Measurements from ENCODE around the gene TMEM270.

The TMEM270 gene

GRCh38 chr7:73891178-73891885 is 30.4 kb downstream of the TMEM270 start:
- WGBS, 2 experiments (ENCODE audit: insufficient coverage in 2 of 2) = 85 to 87% methylated on average over 16 of the region's 16 CpGs
- H3K4me3 ChIP-seq (ENCODE audit: extremely low read depth, insufficient read depth, low read length, poor library complexity, severe bottlenecking) = no peak overlapping the region
- H3K27ac ChIP-seq (ENCODE audit: low read depth, low read length, severe bottlenecking) = no peak overlapping the region
- peaks cover 9% of the 10 kb centered on the region for H3K9me3 ChIP-seq (ENCODE audit: control insufficient read depth, low read length)
- peaks cover 22% of the 10 kb centered on the region for H3K4me1 ChIP-seq (ENCODE audit: control insufficient read depth, insufficient read depth, low read length, poor library complexity, severe bottlenecking)
- H3K36me3 ChIP-seq (ENCODE audit: control insufficient read depth, insufficient read depth, low read length) = no peaks in the 10 kb centered on the region

- 88 to 96% methylated on average over 9 of the region's 11 CpGs for WGBS, 2 experiments (ENCODE audit: insufficient coverage in 2 of 2)
- H3K27ac ChIP-seq (ENCODE audit: low read depth, low read length, severe bottlenecking) = no peak overlapping the region
- H3K36me3 ChIP-seq (ENCODE audit: control insufficient read depth, insufficient read depth, low read length) = no peaks in the 10 kb centered on the region
- peaks cover 13% of the 10 kb centered on the region for H3K4me1 ChIP-seq (ENCODE audit: control insufficient read depth, insufficient read depth, low read length, poor library complexity, severe bottlenecking)
- no peak overlapping the region for H3K4me3 ChIP-seq (ENCODE audit: extremely low read depth, insufficient read depth, low read length, poor library complexity, severe bottlenecking)
- peaks cover 15% of the 10 kb centered on the region for H3K9me3 ChIP-seq (ENCODE audit: control insufficient read depth, low read length)
Measured at GRCh38 chr7:73892003-73892999, 31.3 kb downstream of the TMEM270 start.

GRCh38 chr7:73893342-73894101 is 32.6 kb downstream of the TMEM270 start:
- H3K36me3 ChIP-seq (ENCODE audit: control insufficient read depth, insufficient read depth, low read length) = no peaks in the 10 kb centered on the region
- no peak overlapping the region for H3K27ac ChIP-seq (ENCODE audit: low read depth, low read length, severe bottlenecking)
- H3K9me3 ChIP-seq (ENCODE audit: control insufficient read depth, low read length) = peaks cover 15% of the 10 kb centered on the region
- no peak overlapping the region for H3K4me3 ChIP-seq (ENCODE audit: extremely low read depth, insufficient read depth, low read length, poor library complexity, severe bottlenecking)
- 89% methylated on average over 16 to 20 of the region's 22 CpGs for WGBS, 2 experiments (ENCODE audit: insufficient coverage in 2 of 2)
- H3K4me1 ChIP-seq (ENCODE audit: control insufficient read depth, insufficient read depth, low read length, poor library complexity, severe bottlenecking) = peaks cover 12% of the 10 kb centered on the region

DNA sequence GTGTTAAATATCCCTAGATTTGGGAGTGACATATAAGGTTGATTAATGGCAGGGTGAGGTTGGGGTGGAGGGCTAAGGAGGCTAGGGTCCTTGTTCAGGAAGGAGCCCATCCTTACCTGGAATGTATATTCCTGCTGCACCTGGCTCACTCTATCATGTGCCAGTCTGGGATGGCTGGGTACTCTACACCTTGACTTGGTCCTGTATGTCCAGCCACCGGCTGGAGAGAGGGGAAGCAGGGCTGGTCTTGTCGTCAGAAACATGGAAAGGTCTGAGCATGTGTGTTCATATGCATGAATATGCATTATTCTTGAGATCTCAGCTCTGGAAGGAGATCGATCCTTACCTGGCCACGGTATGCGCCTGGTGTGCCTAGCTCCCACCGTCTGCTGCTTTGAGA is 33.2 kb downstream of the TMEM270 start:
- peaks cover 15% of the 10 kb centered on the region for H3K9me3 ChIP-seq (ENCODE audit: control insufficient read depth, low read length)
- peaks cover 12% of the 10 kb centered on the region for H3K4me1 ChIP-seq (ENCODE audit: control insufficient read depth, insufficient read depth, low read length, poor library complexity, severe bottlenecking)
- H3K4me3 ChIP-seq (ENCODE audit: extremely low read depth, insufficient read depth, low read length, poor library complexity, severe bottlenecking) = no peak overlapping the region
- H3K27ac ChIP-seq (ENCODE audit: low read depth, low read length, severe bottlenecking) = no peak overlapping the region
- 90 to 91% methylated on average over 6 of the region's 6 CpGs for WGBS, 2 experiments (ENCODE audit: insufficient coverage in 2 of 2)
- H3K36me3 ChIP-seq (ENCODE audit: control insufficient read depth, insufficient read depth, low read length) = no peaks in the 10 kb centered on the region

- Histone ChIP-seq H3K9me3 (ENCODE audit: control insufficient read depth, low read length) (peaks cover 15% of the 10 kb centered on the region), H3K4me1 (ENCODE audit: control insufficient read depth, insufficient read depth, low read length, poor library complexity, severe bottlenecking) (peaks cover 15% of the 10 kb centered on the region), H3K36me3 (ENCODE audit: control insufficient read depth, insufficient read depth, low read length) (no peaks in the 10 kb centered on the region), H3K27ac (ENCODE audit: low read depth, low read length, severe bottlenecking) (peak overlapping the region; percentile 51), H3K4me3 (ENCODE audit: extremely low read depth, insufficient read depth, low read length, poor library complexity, severe bottlenecking) (no peak overlapping the region)
- 77 to 83% methylated on average over 14 to 15 of the region's 20 CpGs for WGBS, 2 experiments (ENCODE audit: insufficient coverage in 2 of 2)
Measured at GRCh38 chr7:73894733-73895551, 34.0 kb downstream of the TMEM270 start.

GRCh38 chr7:73895626-73896025 is 34.7 kb downstream of the TMEM270 start:
- 88% methylated on average over 3 of the region's 3 CpGs; no CpG with 5 or more reads in 1 of the 2 experiments for WGBS, 2 experiments (ENCODE audit: insufficient coverage in 2 of 2)
- H3K4me1 ChIP-seq (ENCODE audit: control insufficient read depth, insufficient read depth, low read length, poor library complexity, severe bottlenecking) = peaks cover 19% of the 10 kb centered on the region

GRCh38 chr7:73896454-73896853 is 35.5 kb downstream of the TMEM270 start:
- Histone ChIP-seq H3K9me3 (ENCODE audit: control insufficient read depth, low read length) (peaks cover 15% of the 10 kb centered on the region), H3K4me3 (ENCODE audit: extremely low read depth, insufficient read depth, low read length, poor library complexity, severe bottlenecking) (no peak overlapping the region), H3K27ac (ENCODE audit: low read depth, low read length, severe bottlenecking) (no peak overlapping the region), H3K36me3 (ENCODE audit: control insufficient read depth, insufficient read depth, low read length) (no peaks in the 10 kb centered on the region), H3K4me1 (ENCODE audit: control insufficient read depth, insufficient read depth, low read length, poor library complexity, severe bottlenecking) (peaks cover 19% of the 10 kb centered on the region)
- WGBS, 2 experiments (ENCODE audit: insufficient coverage in 2 of 2) = 90 to 100% methylated on average over 1 of the region's 1 CpG

More at GRCh38 chr7:73895626-73896025, 34.7 kb downstream of the TMEM270 start:
- Histone ChIP-seq H3K36me3 (ENCODE audit: control insufficient read depth, insufficient read depth, low read length) (no peaks in the 10 kb centered on the region), H3K27ac (ENCODE audit: low read depth, low read length, severe bottlenecking) (no peak overlapping the region), H3K9me3 (ENCODE audit: control insufficient read depth, low read length) (peaks cover 15% of the 10 kb centered on the region), H3K4me3 (ENCODE audit: extremely low read depth, insufficient read depth, low read length, poor library complexity, severe bottlenecking) (no peak overlapping the region)

GRCh38 chr7:73899731-73900142 is 38.8 kb downstream of the TMEM270 start:
- no peak overlapping the region for H3K27ac ChIP-seq (ENCODE audit: low read depth, low read length, severe bottlenecking)
- H3K4me3 ChIP-seq (ENCODE audit: extremely low read depth, insufficient read depth, low read length, poor library complexity, severe bottlenecking) = no peak overlapping the region
- peaks cover 14% of the 10 kb centered on the region for H3K4me1 ChIP-seq (ENCODE audit: control insufficient read depth, insufficient read depth, low read length, poor library complexity, severe bottlenecking)
- WGBS, 2 experiments (ENCODE audit: insufficient coverage in 2 of 2) = 90 to 93% methylated on average over 13 of the region's 15 CpGs
- no peaks in the 10 kb centered on the region for H3K36me3 ChIP-seq (ENCODE audit: control insufficient read depth, insufficient read depth, low read length)
- H3K9me3 ChIP-seq (ENCODE audit: control insufficient read depth, low read length) = peaks cover 15% of the 10 kb centered on the region

DNA sequence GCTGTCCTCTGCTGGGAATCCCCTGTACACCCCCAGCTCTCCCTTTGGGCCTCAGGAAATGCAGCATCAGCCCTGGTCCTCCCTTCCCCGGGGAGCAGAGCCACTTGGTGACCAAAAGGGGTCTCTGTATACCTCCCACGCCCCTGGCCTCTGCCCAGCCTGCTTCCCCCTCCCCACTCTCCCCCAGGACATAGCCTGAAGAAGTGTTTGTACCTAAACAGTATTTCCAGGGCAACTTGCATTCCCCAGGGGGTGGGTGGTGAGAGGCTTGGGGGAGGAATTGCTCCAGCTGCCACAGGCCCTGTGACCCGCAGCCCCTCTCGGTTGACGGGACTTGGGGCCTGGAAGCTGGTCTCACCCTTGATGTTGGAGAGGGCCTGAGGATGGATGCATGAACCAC is 39.3 kb downstream of the TMEM270 start:
- 82 to 92% methylated on average over 4 of the region's 5 CpGs for WGBS, 2 experiments (ENCODE audit: insufficient coverage in 2 of 2)
- H3K4me3 ChIP-seq (ENCODE audit: extremely low read depth, insufficient read depth, low read length, poor library complexity, severe bottlenecking) = no peak overlapping the region
- H3K4me1 ChIP-seq (ENCODE audit: control insufficient read depth, insufficient read depth, low read length, poor library complexity, severe bottlenecking) = peaks cover 10% of the 10 kb centered on the region
- no peaks in the 10 kb centered on the region for H3K36me3 ChIP-seq (ENCODE audit: control insufficient read depth, insufficient read depth, low read length)
- H3K27ac ChIP-seq (ENCODE audit: low read depth, low read length, severe bottlenecking) = no peak overlapping the region
- peaks cover 15% of the 10 kb centered on the region for H3K9me3 ChIP-seq (ENCODE audit: control insufficient read depth, low read length)

Measured in mesodermal cell (in vitro differentiated cells).